GM12878 (cell line): Measurements from ENCODE around the gene EHBP1L1. TPM values are rescaled to one million over a fixed set of nuclear protein-coding genes. Genes with fewer than 3 reads are reported as not detected.
A peak's percentile ranks its signal among the peaks of the same experiment; 100 is the strongest.

Experiments
- ATF7 ChIP-seq: fragments of 450-650 bp; IDR thresholded peaks from 2 replicates; pipeline ENCODE4 v1.6.1; 2016; ENCODE audit warnings: low read depth, mild to moderate bottlenecking
- CBX5 ChIP-seq: sonication (generic); IDR thresholded peaks from 2 replicates; pipeline ENCODE4 v1.6.1; 2016; ENCODE audit warnings: low read depth, moderate library complexity, mild to moderate bottlenecking, inconsistent platforms
- CHD2 ChIP-seq: IDR thresholded peaks from 2 replicates; pipeline ENCODE4 v1.6.1; 2011; ENCODE audit warnings: low read depth, low read length, improper control_type of control experiment, borderline replicate concordance
- CHD4 ChIP-seq: fragments of 200-600 bp; sonication (generic); IDR thresholded peaks from 2 replicates; pipeline ENCODE4 v1.6.1; 2016; ENCODE audit warnings: mild to moderate bottlenecking
- DPF2 ChIP-seq: fragments of 450-650 bp; IDR thresholded peaks from 2 replicates; pipeline ENCODE4 v1.6.1; 2017; ENCODE audit warnings: mild to moderate bottlenecking
- EP300 ChIP-seq, 2 experiments: fragments of 150-350 bp in 1 of 2; IDR thresholded peaks; 2 replicates each; pipeline ENCODE4 v1.6.1; 2011 to 2012; ENCODE audit warnings: low read depth in 2 of 2, low read length in 2 of 2, borderline replicate concordance in 1 of 2, improper control_type of control experiment in 1 of 2, inconsistent platforms in 1 of 2; ENCODE audit not compliant: control insufficient read depth in 1 of 2
- FOXK2 ChIP-seq: fragments of 450-650 bp; IDR thresholded peaks from 2 replicates; pipeline ENCODE4 v1.6.1; 2017; ENCODE audit warnings: mild to moderate bottlenecking, moderate library complexity
- NBN ChIP-seq: fragments of 450-650 bp; IDR thresholded peaks from 2 replicates; pipeline ENCODE4 v1.6.1; 2016
- POLR2AphosphoS5 ChIP-seq: IDR thresholded peaks from 2 replicates; pipeline ENCODE4 v1.6.1; 2011; ENCODE audit warnings: mild to moderate bottlenecking, low read length, inconsistent platforms
- ZNF274 ChIP-seq: IDR thresholded peaks from one replicate; pipeline ENCODE4 v1.8.0; 2011; ENCODE audit not compliant: insufficient read length, insufficient read depth
- polyA plus RNA-seq, 11 experiments: library from polyadenylated mRNA; depleted of rRNA in 4 of 11; unstranded in 6 of 11; stranded (reverse) in 5 of 11; fragments of >200 nt; fragmentation: Nextera tagmentation in 4 of 11; fragmentation: Illumina TruSeq in 1 of 11; extraction: Ambion mirVana in 4 of 11; extraction: Trizol in 1 of 11; gene quantifications; 1 replicate in 1 of 11; 2 replicates in 10 of 11; pipeline versions ENCODE4 v1.2.1 to v1.2.3, GENCODE V29; 2011 to 2016; ENCODE audit warnings: inconsistent platforms in 2 of 11, missing spikeins in 2 of 11, low read depth in 1 of 11
- total RNA-seq, 4 experiments: library from RNA; depleted of rRNA in 3 of 4; stranded (reverse); fragments of >200 nt in 3 of 4; fragmentation: Illumina TruSeq in 1 of 4; extraction: Trizol in 1 of 4; gene quantifications; 2 replicates each; pipeline versions ENCODE4 v1.2.1 to v1.2.3, GENCODE V29; 2013 to 2021
- TF ChIP-seq, protein P1 (sequence below): fragments of 450-650 bp; IDR thresholded peaks from 2 replicates; pipeline ENCODE4 v1.6.1; 2017; ENCODE audit warnings: antibody characterized with exemption, mild to moderate bottlenecking, moderate library complexity
- TF ChIP-seq, protein P2 (sequence below): IDR thresholded peaks from 2 replicates; pipeline ENCODE4 v1.6.1; 2012; ENCODE audit warnings: low read depth, low read length, improper control_type of control experiment
- TF ChIP-seq, protein P3 (sequence below): fragments of 450-650 bp; IDR thresholded peaks from 2 replicates; pipeline ENCODE4 v1.6.1; 2014; ENCODE audit warnings: mild to moderate bottlenecking
- TF ChIP-seq, protein P4 (sequence below): fragments of 450-650 bp; IDR thresholded peaks from 2 replicates; pipeline ENCODE4 v1.6.1; 2017; ENCODE audit warnings: mild to moderate bottlenecking

Gene EHBP1L1
- total and polyA plus RNA-seq, 10 of the 15 experiments (the other 5 are each of a cell fraction or from before 2014, with no cell fraction given) = 0.06 to 99.4 (median 32.7) TPM

DNA sequence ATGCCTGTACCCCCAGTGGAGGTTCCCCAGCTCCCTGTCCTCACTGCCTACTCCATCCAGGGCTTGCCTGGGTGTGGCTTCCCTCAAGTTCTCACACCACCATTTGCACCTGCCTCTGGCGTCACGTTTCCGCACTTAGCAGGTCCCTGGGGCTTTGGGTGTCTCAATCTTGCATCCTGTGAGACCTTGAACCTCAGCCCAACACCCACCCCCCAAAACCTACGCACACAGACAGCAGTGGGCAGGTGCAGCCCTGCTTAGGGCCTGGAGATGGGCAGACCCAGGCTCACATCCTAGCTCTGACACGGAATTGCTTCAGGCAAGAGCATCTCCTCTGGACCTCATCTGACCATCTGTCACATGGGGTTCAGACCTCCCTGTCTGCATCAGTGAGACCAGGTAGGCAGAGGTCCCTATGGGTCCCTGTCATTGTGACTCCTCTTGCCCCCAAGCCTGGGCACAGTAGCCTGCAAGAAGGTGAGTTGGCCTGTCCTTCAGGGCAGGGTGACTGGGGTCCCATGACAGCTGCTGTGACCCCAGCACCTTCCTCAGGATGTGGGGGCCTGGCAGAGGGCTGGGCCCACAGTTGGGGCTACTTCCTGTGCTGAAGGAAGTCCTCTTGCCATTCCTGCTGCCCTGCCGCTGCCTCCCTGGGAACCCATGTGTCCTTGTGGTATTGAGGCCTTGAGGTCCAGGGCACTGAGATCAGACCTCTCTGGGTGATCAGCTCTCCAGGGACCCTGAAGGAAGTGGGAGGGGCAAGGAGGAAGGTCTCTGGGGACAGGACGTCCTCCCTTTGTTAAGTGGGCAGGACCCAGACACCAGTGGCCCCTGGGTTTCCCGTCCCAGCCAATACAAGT is 64.0 kb downstream of the EHBP1L1 start (continued):
- TF ChIP-seq DPF2 (peak; percentile 91), ZNF274 (no peak), FOXK2 (no peak), ATF7 (peak; percentile 83), CHD2 (peak; percentile 92), POLR2AphosphoS5 (peak; percentile 77), CBX5 (no peak), EP300 (IDR thresholded peaks at IDR 0.05; ENCODE audit: borderline replicate concordance in 1 of 2, control insufficient read depth in 1 of 2, low read depth in 2 of 2, low read length in 2 of 2) (peak; percentile 92 to 96), NBN (peak; percentile 93), CHD4 (no peak)
- TF ChIP-seq, protein P1, sequence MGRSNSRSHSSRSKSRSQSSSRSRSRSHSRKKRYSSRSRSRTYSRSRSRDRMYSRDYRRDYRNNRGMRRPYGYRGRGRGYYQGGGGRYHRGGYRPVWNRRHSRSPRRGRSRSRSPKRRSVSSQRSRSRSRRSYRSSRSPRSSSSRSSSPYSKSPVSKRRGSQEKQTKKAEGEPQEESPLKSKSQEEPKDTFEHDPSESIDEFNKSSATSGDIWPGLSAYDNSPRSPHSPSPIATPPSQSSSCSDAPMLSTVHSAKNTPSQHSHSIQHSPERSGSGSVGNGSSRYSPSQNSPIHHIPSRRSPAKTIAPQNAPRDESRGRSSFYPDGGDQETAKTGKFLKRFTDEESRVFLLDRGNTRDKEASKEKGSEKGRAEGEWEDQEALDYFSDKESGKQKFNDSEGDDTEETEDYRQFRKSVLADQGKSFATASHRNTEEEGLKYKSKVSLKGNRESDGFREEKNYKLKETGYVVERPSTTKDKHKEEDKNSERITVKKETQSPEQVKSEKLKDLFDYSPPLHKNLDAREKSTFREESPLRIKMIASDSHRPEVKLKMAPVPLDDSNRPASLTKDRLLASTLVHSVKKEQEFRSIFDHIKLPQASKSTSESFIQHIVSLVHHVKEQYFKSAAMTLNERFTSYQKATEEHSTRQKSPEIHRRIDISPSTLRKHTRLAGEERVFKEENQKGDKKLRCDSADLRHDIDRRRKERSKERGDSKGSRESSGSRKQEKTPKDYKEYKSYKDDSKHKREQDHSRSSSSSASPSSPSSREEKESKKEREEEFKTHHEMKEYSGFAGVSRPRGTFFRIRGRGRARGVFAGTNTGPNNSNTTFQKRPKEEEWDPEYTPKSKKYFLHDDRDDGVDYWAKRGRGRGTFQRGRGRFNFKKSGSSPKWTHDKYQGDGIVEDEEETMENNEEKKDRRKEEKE = no peak
- TF ChIP-seq, protein P2, sequence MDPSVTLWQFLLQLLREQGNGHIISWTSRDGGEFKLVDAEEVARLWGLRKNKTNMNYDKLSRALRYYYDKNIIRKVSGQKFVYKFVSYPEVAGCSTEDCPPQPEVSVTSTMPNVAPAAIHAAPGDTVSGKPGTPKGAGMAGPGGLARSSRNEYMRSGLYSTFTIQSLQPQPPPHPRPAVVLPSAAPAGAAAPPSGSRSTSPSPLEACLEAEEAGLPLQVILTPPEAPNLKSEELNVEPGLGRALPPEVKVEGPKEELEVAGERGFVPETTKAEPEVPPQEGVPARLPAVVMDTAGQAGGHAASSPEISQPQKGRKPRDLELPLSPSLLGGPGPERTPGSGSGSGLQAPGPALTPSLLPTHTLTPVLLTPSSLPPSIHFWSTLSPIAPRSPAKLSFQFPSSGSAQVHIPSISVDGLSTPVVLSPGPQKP = no peak
- TF ChIP-seq, protein P3, sequence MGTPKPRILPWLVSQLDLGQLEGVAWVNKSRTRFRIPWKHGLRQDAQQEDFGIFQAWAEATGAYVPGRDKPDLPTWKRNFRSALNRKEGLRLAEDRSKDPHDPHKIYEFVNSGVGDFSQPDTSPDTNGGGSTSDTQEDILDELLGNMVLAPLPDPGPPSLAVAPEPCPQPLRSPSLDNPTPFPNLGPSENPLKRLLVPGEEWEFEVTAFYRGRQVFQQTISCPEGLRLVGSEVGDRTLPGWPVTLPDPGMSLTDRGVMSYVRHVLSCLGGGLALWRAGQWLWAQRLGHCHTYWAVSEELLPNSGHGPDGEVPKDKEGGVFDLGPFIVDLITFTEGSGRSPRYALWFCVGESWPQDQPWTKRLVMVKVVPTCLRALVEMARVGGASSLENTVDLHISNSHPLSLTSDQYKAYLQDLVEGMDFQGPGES = no peak
- TF ChIP-seq, protein P4, sequence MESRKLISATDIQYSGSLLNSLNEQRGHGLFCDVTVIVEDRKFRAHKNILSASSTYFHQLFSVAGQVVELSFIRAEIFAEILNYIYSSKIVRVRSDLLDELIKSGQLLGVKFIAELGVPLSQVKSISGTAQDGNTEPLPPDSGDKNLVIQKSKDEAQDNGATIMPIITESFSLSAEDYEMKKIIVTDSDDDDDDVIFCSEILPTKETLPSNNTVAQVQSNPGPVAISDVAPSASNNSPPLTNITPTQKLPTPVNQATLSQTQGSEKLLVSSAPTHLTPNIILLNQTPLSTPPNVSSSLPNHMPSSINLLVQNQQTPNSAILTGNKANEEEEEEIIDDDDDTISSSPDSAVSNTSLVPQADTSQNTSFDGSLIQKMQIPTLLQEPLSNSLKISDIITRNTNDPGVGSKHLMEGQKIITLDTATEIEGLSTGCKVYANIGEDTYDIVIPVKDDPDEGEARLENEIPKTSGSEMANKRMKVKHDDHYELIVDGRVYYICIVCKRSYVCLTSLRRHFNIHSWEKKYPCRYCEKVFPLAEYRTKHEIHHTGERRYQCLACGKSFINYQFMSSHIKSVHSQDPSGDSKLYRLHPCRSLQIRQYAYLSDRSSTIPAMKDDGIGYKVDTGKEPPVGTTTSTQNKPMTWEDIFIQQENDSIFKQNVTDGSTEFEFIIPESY = no peak
